Upper lobe of right lung (tissue), 1 donor: ENCODE data around the gene TEKT2. TPM values are rescaled to one million over a fixed set of nuclear protein-coding genes. Genes with fewer than 3 reads are reported as not detected.

Source experiments
- ATAC-seq: fragments of 200-7000 bp; cut with Tn5 transposase; one replicate; pipeline ENCODE4 v1.9.1; 2020; ENCODE audit warnings: mild to moderate bottlenecking, moderate library complexity
- DNase-seq: peaks from one replicate; pipeline ENCODE4 v3.0.0-alpha.2; 2020
- H3K27ac ChIP-seq: fragments of 200-600 bp; one replicate; pipeline ENCODE4 v1.8.0; 2022
- H3K27me3 ChIP-seq: fragments of 200-600 bp; one replicate; pipeline ENCODE4 v1.8.0; 2022; ENCODE audit warnings: mild to moderate bottlenecking
- H3K36me3 ChIP-seq: fragments of 200-600 bp; one replicate; pipeline ENCODE4 v1.8.0; 2022
- H3K4me1 ChIP-seq: fragments of 200-600 bp; one replicate; pipeline ENCODE4 v1.8.0; 2022
- H3K4me3 ChIP-seq: fragments of 200-600 bp; one replicate; pipeline ENCODE4 v1.8.0; 2022; ENCODE audit warnings: mild to moderate bottlenecking
- H3K9me3 ChIP-seq: fragments of 200-600 bp; one replicate; pipeline ENCODE4 v1.8.0; 2022
- CTCF ChIP-seq: fragments of 200-600 bp; IDR thresholded peaks from one replicate; pipeline ENCODE4 v1.8.0; 2022; ENCODE audit warnings: antibody characterized with exemption
- intact Hi-C: fragments of 100-400 bp; cut with DNase I; formaldehyde crosslinking; loops from one replicate; pipeline ENCODE4 v1.11.0; 2022
- total RNA-seq: library from RNA; stranded (reverse); fragmentation: NEBNext Ultra II Directional; extraction: Animal tissue kit (Norgen Biotek cat#: 25700); gene quantifications from one replicate; pipeline ENCODE4 v1.2.1, GENCODE V29; 2021
- donor health status: DM: no; HTN: yes; CAD: no; lungs with severe emphysema.

TEKT2 gene
- total RNA-seq, 1 donor from 2014 or later = 0.35 TPM

DNA sequence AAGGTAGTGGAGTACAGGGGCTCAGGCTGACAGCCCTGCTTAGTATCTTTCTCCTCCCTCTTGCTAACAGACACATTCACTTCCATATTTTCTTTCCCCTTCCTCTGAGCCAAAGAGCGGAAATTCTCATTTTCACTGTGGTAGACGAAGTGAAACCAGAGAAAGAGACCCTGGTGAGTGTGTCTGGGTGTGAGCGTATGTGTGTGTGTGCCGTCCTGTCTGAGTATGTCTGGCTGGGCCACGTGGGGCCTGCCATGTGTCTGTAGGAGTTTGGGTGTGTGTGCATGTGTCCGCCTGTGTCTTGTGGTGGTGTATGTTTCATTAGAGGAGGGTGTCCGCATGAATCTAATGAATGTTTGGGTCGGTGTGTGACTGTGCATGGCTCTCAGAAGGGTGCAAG is 39.5 kb downstream of the TEKT2 start:
- ATAC-seq (peak; percentile 76), DNase-seq (peak; percentile 77)
- no peak overlapping the region for H3K4me3 ChIP-seq
- H3K36me3 ChIP-seq = no peaks in the 10 kb centered on the region
- no peaks in the 10 kb centered on the region for H3K9me3 ChIP-seq
- intact Hi-C loops = no loop called here
- peak overlapping the region; percentile 36 for H3K27ac ChIP-seq
- no peaks in the 10 kb centered on the region for H3K27me3 ChIP-seq
- peaks cover 16% of the 10 kb centered on the region for H3K4me1 ChIP-seq
- TF ChIP-seq CTCF = no peak

DNA sequence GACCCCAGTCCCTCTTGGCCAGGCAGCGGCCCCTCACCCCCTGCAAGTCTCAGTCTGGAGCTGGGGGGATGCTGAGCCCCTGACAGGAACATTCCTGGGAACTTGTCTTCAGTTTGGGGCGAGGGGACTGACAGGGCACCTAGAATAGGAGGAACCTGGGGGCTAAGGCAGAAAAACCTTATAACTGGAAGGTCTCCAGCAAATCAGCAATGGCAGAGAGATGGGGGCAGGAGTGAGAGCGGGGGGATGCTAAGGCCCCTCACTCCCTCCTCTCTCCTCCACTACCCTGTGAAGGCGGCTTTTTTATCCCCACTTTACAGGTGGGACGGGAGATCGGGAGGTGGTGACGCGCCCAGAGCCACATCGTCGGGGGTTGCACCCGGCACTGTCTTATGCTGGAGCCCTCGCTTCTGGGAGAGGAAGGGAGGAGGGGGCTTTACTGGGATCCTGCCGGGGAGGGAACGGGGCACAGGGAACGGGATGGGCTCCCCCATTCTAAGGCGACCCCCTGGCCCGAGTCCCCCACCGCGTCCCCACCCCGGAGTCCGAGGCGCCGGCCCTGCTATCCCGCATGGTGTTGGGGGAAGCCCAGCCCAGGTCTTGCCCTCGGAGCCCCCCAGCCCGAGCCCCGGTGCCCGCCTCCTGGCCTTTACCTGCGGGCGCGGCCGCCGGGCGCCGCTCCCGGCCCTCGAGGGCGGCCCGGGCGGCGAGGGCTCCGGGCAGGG is 40.7 kb downstream of the TEKT2 start:
- intact Hi-C loops = no loop called here
- no peaks in the 10 kb centered on the region for H3K27me3 ChIP-seq
- TF ChIP-seq CTCF = no peak
- no peak for ATAC-seq
- no peaks in the 10 kb centered on the region for H3K9me3 ChIP-seq
- peak overlapping the region; percentile 36 for H3K4me3 ChIP-seq
- no peak overlapping the region for H3K27ac ChIP-seq
- peaks cover 9% of the 10 kb centered on the region for H3K4me1 ChIP-seq
- DNase-seq = no peak
- H3K36me3 ChIP-seq = no peaks in the 10 kb centered on the region

GRCh38 chr1:36125129-36125991 is 41.5 kb downstream of the TEKT2 start, which contains the start of gene COL8A2:
Gene COL8A2 (minus strand): TSS chr1:36125222. CDS start chr1:36100242, 24,980 bp downstream.
- DNase-seq = peak; percentile 79
- H3K27me3 ChIP-seq = no peaks in the 10 kb centered on the region
- H3K36me3 ChIP-seq = no peaks in the 10 kb centered on the region
- no peaks in the 10 kb centered on the region for H3K9me3 ChIP-seq
- H3K27ac ChIP-seq = no peak within 1 kb of the TSS
- intact Hi-C loops = no loop called here
- H3K4me3 ChIP-seq = peak within 1 kb of the TSS; percentile 41
- ATAC-seq = peak; percentile 73
- peaks cover 9% of the 10 kb centered on the region for H3K4me1 ChIP-seq
- TF ChIP-seq CTCF = no peak

DNA sequence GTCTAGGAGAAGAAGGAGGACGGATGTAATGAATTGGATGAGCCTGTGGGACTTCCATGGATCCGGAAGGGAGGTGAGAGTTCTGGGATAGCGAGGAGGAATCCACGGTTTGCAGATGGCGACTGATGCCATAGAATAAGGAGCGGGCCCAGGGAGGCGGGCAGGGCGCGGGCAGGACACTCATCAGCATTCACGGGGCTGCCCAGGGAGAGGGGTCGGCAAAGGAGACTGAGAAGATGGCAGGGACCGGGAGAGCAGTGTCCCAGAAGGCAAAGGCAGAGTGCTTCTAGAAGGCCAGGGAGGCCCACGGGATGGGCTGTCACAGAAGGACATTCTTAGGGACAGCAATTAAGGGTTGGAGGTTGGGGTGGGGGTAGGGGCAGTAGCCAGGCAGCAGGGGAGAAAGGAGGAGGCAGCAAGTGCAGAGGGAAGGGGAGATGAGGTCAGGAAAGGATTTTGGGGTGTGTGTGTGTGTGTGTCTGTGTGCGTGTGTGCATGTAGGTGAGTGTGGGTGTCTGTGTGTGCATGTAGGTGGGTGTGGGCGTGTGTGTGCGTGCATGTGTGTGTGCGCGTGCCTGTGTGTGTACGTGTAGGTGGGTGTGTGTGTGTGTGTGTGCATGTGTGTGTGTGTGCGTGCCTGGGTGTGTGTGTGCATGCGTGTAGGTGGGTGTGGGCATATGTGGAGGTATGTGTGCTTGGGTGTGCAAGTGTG is 42.3 kb downstream of the TEKT2 start:
- intact Hi-C loops = no loop called here
- Histone ChIP-seq H3K27ac (no peak overlapping the region), H3K4me1 (peaks cover 9% of the 10 kb centered on the region), H3K36me3 (no peaks in the 10 kb centered on the region), H3K27me3 (no peaks in the 10 kb centered on the region), H3K4me3 (peak overlapping the region; percentile 41), H3K9me3 (no peaks in the 10 kb centered on the region)
- ATAC-seq (no peak), DNase-seq (no peak)
- no peak for TF ChIP-seq CTCF

- no peaks in the 10 kb centered on the region for H3K36me3 ChIP-seq
- no peak for DNase-seq
- no peaks in the 10 kb centered on the region for H3K27me3 ChIP-seq
- H3K9me3 ChIP-seq = no peaks in the 10 kb centered on the region
- no peak overlapping the region for H3K4me3 ChIP-seq
- H3K27ac ChIP-seq = no peak overlapping the region
- intact Hi-C loops = no loop called here
- no peak for TF ChIP-seq CTCF
- peaks cover 9% of the 10 kb centered on the region for H3K4me1 ChIP-seq
- ATAC-seq = no peak
Observed at GRCh38 chr1:36126797-36127500, 43.1 kb downstream of the TEKT2 start.
